NCI-H524 treated with DMSO at 0.1 percent for 48 hours (cell line): Measurements from ENCODE around the gene GJA5.

Experiments
- DNase-seq: peaks from one replicate; lab custom pipeline; 2025; lab: John Stamatoyannopoulos, UW

The GJA5 gene

GRCh38 chr1:147729315-147729714, 31.1 kb downstream of the GJA5 start:
- DNase-seq: no peak

DNA sequence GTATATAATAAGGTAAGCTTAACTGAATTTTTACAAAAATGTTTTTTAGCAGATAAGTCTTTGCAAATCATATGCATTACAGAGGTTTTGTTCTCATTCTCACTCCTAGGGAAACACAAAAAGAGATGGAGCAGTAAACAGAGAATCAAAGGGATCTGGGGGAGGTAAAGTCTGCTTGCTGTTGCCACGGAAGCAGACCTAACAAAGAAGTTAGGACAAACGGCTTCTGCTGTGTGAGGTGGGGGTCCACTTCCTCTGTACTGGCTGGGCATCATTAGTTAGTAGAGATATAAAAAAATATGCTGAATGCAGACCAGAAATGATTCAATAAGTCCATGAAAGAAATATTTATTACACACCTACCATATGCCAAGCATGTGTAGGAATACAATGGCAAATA, 34.2 kb downstream of the GJA5 start:
- DNase-seq: no peak

DNA sequence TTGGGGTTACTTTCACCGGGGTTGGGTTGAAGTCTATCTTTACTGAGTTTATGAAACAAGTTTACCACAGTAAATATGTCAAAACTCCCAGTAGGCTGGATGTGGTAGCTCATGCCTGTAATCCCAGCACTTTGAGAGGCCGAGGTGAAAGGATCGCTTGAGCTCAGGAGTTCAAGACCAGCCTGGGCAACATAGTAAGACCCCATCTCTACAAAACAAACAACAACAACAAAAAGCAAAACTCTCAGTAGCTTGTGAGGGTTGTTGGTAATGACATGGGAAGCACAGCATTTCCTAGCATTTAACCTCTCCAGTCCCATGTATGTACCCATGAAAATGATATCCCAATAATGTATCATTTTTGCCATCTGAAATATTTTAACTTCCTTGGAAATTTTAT, 34.7 kb downstream of the GJA5 start:
- no peak for DNase-seq

- no peak for DNase-seq
Observed at GRCh38 chr1:147723691-147724323, 36.6 kb downstream of the GJA5 start.

DNA sequence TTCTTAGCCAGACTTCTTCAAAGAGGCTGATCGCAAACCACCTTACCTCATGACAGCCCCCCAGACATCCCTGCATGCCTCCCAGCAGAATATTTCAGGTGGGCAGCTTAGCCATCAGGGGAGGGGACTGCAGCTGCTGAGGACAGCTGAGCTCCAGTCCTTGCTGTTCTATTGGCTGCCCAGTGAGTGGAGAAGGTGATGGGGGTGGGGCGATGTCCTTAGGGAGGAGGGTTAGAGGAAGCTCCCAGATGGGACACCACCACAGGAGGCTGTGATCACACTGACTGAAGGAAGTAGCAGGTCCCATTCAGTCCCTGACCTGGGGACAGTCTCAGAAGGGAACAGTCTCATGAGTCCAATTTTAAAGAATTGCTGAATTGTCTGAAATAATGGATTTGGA, 38.3 kb downstream of the GJA5 start:
- DNase-seq: no peak

DNA sequence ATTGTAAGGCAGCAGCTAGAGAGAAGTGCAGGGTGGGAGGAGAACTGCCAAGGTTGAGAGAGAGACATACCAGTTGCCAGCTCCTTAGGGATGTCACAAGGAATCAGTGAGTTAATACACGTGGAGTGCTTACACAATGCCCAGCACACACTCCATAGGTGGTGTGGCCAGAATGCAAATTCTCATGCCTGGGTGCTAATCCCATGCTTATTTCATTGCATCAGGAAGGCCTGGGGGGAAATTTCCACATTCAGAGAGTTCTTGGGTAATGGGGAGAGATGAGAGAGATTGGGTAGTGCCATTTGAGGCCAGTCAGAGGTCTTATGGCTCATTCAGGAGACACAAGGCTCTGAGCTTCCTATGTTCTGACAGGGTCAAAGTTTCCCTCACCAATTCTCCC, 38.7 kb downstream of the GJA5 start:
- no peak for DNase-seq

- DNase-seq: no peak
Observed at GRCh38 chr1:147720557-147720956, 39.8 kb downstream of the GJA5 start.

GRCh38 chr1:147719711-147720225, 40.6 kb downstream of the GJA5 start:
- DNase-seq: no peak

GRCh38 chr1:147719029-147719698, 41.2 kb downstream of the GJA5 start:
- no peak for DNase-seq

DNA sequence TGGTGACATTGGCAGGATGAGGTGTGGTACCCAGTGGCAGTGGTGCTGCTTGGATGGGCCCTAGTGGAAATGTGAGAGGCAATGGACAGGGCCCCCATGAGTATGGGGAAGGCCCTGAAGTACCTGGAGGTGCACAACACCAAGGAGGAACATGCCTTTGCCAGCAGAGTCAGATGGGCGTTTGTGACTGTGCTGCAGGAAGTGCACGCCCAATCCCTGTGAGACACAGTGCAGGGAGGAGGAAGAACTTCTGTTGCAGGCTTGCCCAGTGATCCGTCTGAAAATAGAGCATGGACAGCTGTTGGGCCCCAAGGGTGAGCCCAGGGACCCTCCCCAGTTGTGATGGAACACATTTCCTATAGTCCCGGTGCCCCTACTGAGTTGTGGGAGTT, 42.7 kb downstream of the GJA5 start:
- no peak for DNase-seq

DNA sequence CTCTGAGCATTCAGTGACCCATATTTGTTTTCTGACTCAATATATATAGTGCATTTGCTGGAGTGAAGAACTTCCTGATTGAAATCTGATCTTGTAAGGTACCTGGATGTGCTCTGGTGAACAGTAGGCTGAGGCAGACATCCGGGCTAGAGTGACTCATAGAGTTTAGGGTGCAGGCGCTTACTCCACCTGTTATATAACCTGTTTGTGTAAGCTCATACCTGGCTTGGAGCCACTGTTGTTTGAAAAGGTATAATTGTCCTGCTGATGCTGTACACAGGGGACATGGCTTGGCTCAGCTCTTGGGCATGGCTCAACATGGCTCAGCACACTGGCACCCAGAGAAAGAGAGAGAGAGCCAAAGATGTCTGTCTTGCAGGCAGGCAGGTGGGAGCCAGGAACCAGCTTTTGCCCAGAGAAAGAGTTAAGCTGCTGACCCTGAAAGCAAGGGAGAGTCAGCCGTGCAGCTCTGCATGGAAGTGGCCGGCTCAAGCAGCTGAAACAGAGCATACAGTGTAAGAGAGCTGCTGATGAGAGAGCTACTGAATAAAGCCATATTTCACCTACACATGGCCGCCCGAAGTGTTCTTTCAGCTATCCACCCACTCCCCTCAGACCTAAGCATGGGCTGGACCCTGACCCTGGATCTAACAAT, 43.2 kb downstream of the GJA5 start:
- no peak for DNase-seq

DNA sequence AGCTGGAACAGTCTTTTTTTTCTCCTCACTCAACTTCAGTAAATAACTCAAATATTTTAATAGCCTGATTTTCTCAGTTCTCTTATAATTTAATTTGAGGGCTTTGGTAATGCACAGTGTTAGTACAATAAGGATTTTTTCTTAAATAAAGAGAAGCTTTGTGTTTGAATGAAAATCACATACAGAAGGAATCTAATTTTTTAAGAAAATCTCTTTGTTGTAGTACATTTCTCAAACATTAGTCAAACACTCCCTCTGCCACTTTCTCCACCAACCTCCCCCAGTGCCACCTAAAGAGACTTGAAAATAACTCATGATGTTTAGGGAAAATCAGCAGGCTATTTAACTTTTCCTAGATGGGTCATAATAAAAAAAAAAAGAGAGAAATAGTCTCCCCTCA, 47.8 kb downstream of the GJA5 start:
- DNase-seq: no peak
